ENCODE measurements around the gene PXT1.

PXT1 gene

DNA sequence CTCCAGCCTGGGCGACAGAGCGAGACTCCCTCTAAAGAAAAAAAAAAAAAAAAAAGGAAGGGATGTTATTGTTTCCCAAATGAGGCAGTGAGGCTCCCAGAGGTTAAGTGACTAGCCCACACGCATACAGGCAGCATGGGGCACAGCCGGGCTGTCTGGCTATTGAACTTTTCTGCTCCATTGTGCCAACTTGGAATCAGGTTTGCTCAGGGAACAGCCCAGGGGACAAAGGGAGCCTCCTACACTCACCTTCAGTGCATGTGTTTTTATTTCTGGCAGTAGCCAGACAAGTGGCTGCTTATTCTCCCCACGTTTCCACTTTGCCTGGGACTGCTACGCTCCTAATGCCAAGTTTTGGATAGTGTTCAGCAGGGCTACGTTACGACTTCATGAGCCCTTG is 65.9 kb downstream of the PXT1 start:
- TF ChIP-seq, protein P1, sequence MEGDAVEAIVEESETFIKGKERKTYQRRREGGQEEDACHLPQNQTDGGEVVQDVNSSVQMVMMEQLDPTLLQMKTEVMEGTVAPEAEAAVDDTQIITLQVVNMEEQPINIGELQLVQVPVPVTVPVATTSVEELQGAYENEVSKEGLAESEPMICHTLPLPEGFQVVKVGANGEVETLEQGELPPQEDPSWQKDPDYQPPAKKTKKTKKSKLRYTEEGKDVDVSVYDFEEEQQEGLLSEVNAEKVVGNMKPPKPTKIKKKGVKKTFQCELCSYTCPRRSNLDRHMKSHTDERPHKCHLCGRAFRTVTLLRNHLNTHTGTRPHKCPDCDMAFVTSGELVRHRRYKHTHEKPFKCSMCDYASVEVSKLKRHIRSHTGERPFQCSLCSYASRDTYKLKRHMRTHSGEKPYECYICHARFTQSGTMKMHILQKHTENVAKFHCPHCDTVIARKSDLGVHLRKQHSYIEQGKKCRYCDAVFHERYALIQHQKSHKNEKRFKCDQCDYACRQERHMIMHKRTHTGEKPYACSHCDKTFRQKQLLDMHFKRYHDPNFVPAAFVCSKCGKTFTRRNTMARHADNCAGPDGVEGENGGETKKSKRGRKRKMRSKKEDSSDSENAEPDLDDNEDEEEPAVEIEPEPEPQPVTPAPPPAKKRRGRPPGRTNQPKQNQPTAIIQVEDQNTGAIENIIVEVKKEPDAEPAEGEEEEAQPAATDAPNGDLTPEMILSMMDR (IDR thresholded peaks at IDR 0.05): no peak

DNA sequence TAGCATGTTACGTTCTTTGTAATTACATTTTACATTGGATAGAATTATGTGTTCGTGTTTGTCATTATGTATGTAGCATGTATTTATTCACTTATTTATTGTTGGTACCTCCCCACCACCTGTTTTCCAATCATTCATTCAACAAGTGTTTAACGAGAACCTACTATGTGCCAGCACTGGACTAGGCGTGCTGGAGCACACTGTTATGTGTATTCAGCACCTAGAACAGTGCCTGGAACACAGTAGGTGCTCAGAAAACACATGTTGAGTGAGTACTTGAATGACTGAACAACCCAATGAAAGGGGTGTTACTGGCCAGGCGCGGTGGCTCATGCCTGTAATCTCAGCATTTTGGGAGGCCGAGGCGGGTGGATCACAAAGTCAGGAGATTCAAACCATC is 66.5 kb downstream of the PXT1 start:
- TF ChIP-seq, protein P1 (IDR thresholded peaks at IDR 0.05): no peak

DNA sequence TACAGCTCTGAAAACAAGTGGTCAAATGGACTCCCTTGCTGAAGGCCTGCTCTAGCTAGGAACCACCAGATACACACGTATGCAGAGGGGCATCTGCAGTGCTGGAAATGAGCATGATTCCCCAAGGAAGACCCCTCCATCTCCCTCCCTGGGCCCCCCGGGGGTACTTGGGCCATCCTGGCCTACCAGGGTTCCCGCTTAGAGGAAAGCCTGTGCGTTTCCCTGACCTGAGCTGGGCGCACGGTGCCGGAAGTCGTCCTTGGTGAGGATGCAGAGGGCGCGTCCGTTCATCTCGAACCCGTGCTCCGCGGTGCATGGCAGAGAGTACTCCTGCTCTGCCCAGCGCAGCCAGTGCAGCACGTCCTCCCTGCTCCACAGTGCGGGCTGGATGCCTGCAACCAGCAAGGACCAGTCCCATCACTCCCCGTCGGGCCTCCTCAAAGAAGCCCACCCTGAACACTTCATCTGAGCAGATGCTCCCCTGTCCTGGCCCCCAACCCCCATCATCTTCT is 67.0 kb downstream of the PXT1 start:
- TF ChIP-seq, protein P1 (IDR thresholded peaks at IDR 0.05): no peak

DNA sequence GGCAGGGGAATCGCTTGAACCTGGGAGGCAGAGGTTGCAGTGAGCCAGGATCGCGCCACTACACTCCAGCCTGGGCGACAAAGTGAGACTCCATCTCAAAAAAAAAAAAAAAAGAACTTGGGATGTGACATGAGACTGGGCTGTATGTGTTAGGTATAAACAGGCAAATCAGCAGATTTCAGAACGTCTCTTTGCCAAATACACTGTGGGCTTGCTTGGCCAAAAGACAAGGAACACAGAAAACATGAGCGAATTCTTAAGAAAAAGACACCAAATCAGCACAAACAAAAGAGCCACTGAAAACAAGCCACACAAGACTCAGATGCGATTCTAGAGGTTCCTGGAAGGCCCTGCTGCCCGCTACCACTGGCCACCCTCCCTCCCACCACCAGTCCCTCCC is 67.7 kb downstream of the PXT1 start:
- TF ChIP-seq, protein P1 (IDR thresholded peaks at IDR 0.05): no peak

DNA sequence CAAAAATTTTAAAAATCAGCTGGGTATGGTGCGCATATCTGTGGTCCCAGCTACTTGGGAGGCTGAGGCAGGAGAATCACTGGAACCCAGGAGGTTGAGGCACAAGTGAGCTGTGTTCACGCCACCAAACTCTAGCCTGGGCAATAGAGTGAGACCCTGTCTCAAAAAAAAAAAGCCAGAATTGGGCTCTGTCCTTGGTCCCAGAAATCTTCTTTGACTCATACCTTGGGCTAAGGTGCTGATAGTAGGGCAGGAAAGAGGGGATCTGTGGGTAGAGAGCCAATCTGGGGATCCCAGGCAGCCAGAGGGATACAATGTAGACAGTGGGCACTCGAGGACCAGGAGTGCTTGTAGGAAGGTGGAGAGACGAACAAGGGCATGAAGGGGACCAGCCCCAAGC is 68.5 kb downstream of the PXT1 start:
- TF ChIP-seq, protein P1 (IDR thresholded peaks at IDR 0.05): no peak

DNA sequence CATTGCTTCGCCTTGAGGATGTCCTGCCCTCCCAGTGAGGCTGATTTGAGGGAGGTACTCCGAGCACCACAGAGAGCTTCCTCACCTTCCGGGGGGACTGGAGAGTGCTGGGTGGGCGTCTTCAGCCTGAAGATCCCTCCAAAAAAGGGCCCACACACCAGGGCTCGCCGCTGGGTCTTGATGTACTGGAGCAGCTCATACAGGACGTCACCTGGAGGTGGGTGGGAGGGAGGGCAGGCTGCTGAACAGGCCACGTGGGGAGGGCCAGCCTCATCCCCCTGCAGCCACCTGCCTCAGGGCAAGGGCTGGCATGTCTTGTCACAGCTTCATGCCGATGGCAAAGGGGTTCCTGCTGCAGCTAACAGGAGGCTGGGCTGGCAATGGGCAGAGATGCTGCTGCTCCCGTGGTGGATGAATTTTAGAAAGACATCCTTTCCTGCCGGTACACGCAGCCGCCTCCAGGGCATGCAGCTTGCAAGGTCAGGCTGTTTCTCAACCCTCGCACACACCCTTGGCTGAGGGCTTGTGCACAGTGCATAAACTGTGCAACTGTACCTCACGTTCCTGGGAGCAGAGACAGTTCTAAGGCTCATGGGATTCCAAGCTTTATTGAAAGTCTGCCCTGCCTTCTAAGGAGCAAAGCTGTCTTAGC is 69.2 kb downstream of the PXT1 start:
- TF ChIP-seq, protein P1 (IDR thresholded peaks at IDR 0.05): no peak

DNA sequence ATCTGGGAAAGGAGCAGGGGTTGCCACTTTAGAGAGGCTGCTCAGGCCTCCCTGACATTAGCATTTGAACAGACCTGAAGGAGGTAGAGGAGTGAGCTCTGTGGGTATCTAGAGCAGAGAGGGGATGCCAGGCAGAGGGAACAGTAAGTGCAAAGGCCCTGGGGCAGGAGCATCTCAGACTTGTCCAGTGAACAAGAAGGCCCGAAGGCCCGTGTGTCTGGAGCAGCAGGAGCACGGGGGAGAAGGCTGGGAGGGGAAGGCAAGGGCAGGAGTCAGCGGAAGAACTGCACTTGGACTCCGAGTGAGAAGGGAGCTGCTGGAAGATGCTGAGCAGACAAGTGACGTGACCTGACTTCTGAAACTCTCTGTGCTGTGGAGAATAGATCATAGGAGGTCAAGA is 70.6 kb downstream of the PXT1 start:
- TF ChIP-seq, protein P1 (IDR thresholded peaks at IDR 0.05): no peak

DNA sequence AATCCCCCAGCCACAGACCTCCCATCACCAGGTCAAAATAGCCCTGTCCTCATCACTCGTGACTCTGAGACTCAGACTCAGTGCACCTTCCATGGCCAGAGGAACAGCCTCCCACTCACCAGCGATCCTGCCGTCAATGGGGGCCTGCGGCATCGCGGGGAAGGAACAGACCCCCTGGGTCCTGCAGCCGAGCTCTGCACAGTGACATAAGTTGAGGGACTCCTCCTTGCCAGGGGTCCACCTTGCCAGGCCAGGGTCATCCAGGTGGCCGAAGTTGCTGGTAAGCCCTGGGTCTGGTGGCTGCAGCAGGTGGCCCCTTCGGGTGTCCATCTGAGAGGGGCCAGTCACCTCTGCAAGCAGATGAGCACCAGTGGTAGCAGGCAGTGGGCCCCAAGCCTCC is 71.4 kb downstream of the PXT1 start:
- TF ChIP-seq, protein P1 (IDR thresholded peaks at IDR 0.05): no peak
